Endothelial cell of umbilical vein (primary cell): ENCODE results near the gene RHEBL1. TPM values are rescaled to one million over a fixed set of nuclear protein-coding genes. Genes with fewer than 3 reads are reported as not detected.
A peak's percentile ranks its signal among the peaks of the same experiment; 100 is the strongest.

Source experiments
- BruUV-seq: library from RNA; stranded (reverse); fragments of 400-500 nt; replicated peaks from 2 replicates; lab custom pipeline; 2021; lab: Mats Ljungman, UMichigan
- CTCF ChIA-PET: fragments of 300-600, 350-600 bp; sonication (Branson Sonifier 250); formaldehyde crosslinking; loops from one replicate; lab custom pipeline; 2021; ENCODE audit warnings: antibody characterized with exemption, inconsistent platforms; lab: Charles Lee
- POLR2A ChIA-PET: fragments of 300-600, 350-600 bp; sonication (Branson Sonifier 250); formaldehyde crosslinking; loops from one replicate; lab custom pipeline; 2021; ENCODE audit warnings: antibody characterized with exemption, inconsistent platforms; lab: Charles Lee
- DNase-seq: peaks from one replicate; pipeline ENCODE4 v3.0.0-alpha.2; 2011; ENCODE audit warnings: low read depth, low spot score
- FAIRE-seq: peaks from 2 replicates; lab custom pipeline; 2011; peaks lifted over from hg19 to GRCh38; lab: Jason Lieb, UNC
- H2AFZ ChIP-seq: 2 replicates; pipeline ENCODE4 v1.6.0; 2012; ENCODE audit warnings: low read depth, low read length, control low read depth, inconsistent platforms
- H3K27ac ChIP-seq: 2 replicates; pipeline ENCODE4 v1.5.1; 2011; ENCODE audit warnings: low read depth, mild to moderate bottlenecking, control low read depth, low read length, moderate library complexity; ENCODE audit not compliant: insufficient read depth
- H3K27me3 ChIP-seq, 2 experiments: 2 replicates each; pipeline versions ENCODE4 v1.6.0 to v1.6.1; 2011; ENCODE audit warnings: low read length in 2 of 2, mixed read lengths in 1 of 2; ENCODE audit not compliant: control insufficient read depth in 2 of 2, insufficient read depth in 2 of 2
- H3K36me3 ChIP-seq, 2 experiments: 2 replicates in 1 of 2; 3 replicates in 1 of 2; pipeline ENCODE4 v1.5.1; 2011; ENCODE audit warnings: low read length in 2 of 2, mild to moderate bottlenecking in 1 of 2, moderate library complexity in 1 of 2; ENCODE audit not compliant: control insufficient read depth in 2 of 2, insufficient read depth in 2 of 2; ENCODE audit errors: extremely low read depth in 1 of 2
- H3K4me1 ChIP-seq: 3 replicates; pipeline ENCODE4 v1.5.1; 2011; ENCODE audit warnings: mild to moderate bottlenecking, low read length; ENCODE audit not compliant: control insufficient read depth, insufficient read depth; ENCODE audit errors: extremely low read depth
- H3K4me2 ChIP-seq: 2 replicates; pipeline ENCODE4 v1.6.1; 2011; ENCODE audit warnings: low read length, control low read depth, mixed read lengths; ENCODE audit not compliant: insufficient read depth
- H3K4me3 ChIP-seq, 3 experiments: fragments of 200-600 bp in 1 of 3; sonication (generic), shearing (Covaris generic) in 1 of 3; replicated peaks in 1 of 3; 2 replicates each; pipeline ENCODE4 v1.5.1; 2011 to 2016; ENCODE audit warnings: control low read depth in 3 of 3, low read length in 3 of 3, mild to moderate bottlenecking in 2 of 3, inconsistent platforms in 1 of 3, low read depth in 1 of 3, moderate library complexity in 1 of 3; ENCODE audit not compliant: insufficient read depth in 1 of 3
- H3K79me2 ChIP-seq: 2 replicates; pipeline ENCODE4 v1.6.0; 2012; ENCODE audit warnings: low read length, inconsistent platforms; ENCODE audit not compliant: control insufficient read depth, insufficient read depth
- H3K9ac ChIP-seq: replicated peaks from 2 replicates; pipeline ENCODE3; 2011; ENCODE audit warnings: low read length, control low read depth; ENCODE audit not compliant: insufficient read depth; ENCODE audit errors: extremely low read depth
- H3K9me1 ChIP-seq: replicated peaks from 3 replicates; pipeline ENCODE4 v1.6.0; 2011; ENCODE audit warnings: mild to moderate bottlenecking, low read length; ENCODE audit not compliant: control insufficient read depth, insufficient read depth; ENCODE audit errors: extremely low read depth
- H3K9me3 ChIP-seq: replicated peaks from 2 replicates; pipeline ENCODE4 v1.5.1; 2012; ENCODE audit warnings: low read length, inconsistent platforms; ENCODE audit not compliant: control insufficient read depth, insufficient read depth
- H4K20me1 ChIP-seq: replicated peaks from 2 replicates; pipeline ENCODE3; 2011; ENCODE audit warnings: mild to moderate bottlenecking, low read length; ENCODE audit not compliant: control insufficient read depth, insufficient read depth; ENCODE audit errors: extremely low read depth
- EZH2 ChIP-seq: IDR thresholded peaks from 2 replicates; pipeline ENCODE4 v1.6.1; 2012; ENCODE audit warnings: borderline replicate concordance, low read depth, mild to moderate bottlenecking, moderate library complexity, low read length, inconsistent platforms; ENCODE audit not compliant: severe bottlenecking
- FOS ChIP-seq: IDR thresholded peaks from 2 replicates; pipeline ENCODE4 v1.6.1; 2011; ENCODE audit warnings: mild to moderate bottlenecking, low read length, moderate library complexity, borderline replicate concordance; ENCODE audit not compliant: insufficient read depth
- GATA2 ChIP-seq: IDR thresholded peaks from 2 replicates; pipeline ENCODE4 v1.7.0; 2011; ENCODE audit warnings: low read depth, mild to moderate bottlenecking, moderate library complexity, mixed read lengths, low read length; ENCODE audit not compliant: insufficient read length, insufficient read depth
- JUN ChIP-seq: IDR thresholded peaks from 2 replicates; pipeline ENCODE4 v1.6.1; 2011; ENCODE audit warnings: borderline replicate concordance, low read depth; ENCODE audit not compliant: insufficient read length, insufficient read depth
- MYC ChIP-seq: IDR thresholded peaks from one replicate; pipeline ENCODE4 v1.6.1; 2011; ENCODE audit warnings: mild to moderate bottlenecking, low read depth, low read length
- POLR2A ChIP-seq: IDR thresholded peaks from 2 replicates; pipeline ENCODE4 v1.6.1; 2012; ENCODE audit warnings: low read depth, mild to moderate bottlenecking, control low read depth, low read length
- POLR2AphosphoS5 ChIP-seq: IDR thresholded peaks from 2 replicates; pipeline ENCODE4 v1.6.1; 2012; ENCODE audit warnings: low read depth, mild to moderate bottlenecking, control low read depth, low read length, moderate library complexity; ENCODE audit not compliant: insufficient read depth
- dilution Hi-C: fragments of 300-500 bp; cut with MboI; formaldehyde crosslinking; loops from one replicate; pipeline ENCODE4 v1.15.0; 2019; ENCODE audit warnings: low sequenced_read_pairs; ENCODE audit not compliant: extremely low pct_ligation_motif_present
- intact Hi-C: fragments of 100-400 bp; cut with micrococcal nuclease; formaldehyde crosslinking; loops from one replicate; pipeline ENCODE4 v1.10.0; 2022
- polyA plus RNA-seq, 4 experiments: library from polyadenylated mRNA; depleted of rRNA in 3 of 4; stranded (reverse) in 3 of 4; unstranded in 1 of 4; fragments of >200 nt; gene quantifications; 2 replicates each; pipeline versions ENCODE4 v1.2.1 to v1.2.3, GENCODE V29; 2011 to 2012; ENCODE audit warnings: missing spikeins in 1 of 4
- total RNA-seq: library from RNA; stranded (reverse); gene quantifications from 2 replicates; pipeline ENCODE4 v1.2.3, GENCODE V29; 2021
- TF ChIP-seq, protein P1 (sequence below), 2 donors: IDR thresholded peaks; 1 replicate in 1 of 2; 2 replicates in 1 of 2; pipeline ENCODE4 v1.5.1; 2011; ENCODE audit warnings: low read length in 2 of 2, mild to moderate bottlenecking in 2 of 2, moderate library complexity in 2 of 2, control low read depth in 1 of 2, inconsistent platforms in 1 of 2, low read depth in 1 of 2; ENCODE audit not compliant: insufficient read depth in 1 of 2; ENCODE audit errors: extremely low read depth in 1 of 2
- TF ChIP-seq, protein P2 (sequence below): IDR thresholded peaks from 2 replicates; pipeline ENCODE4 v1.6.1; 2011; ENCODE audit not compliant: insufficient read depth, insufficient read length

The RHEBL1 gene
- total and polyA plus RNA-seq, 2 donors (not counting 3 experiments of a cell fraction or from before 2014, with no cell fraction given), result 2.6 to 2.7 TPM

DNA sequence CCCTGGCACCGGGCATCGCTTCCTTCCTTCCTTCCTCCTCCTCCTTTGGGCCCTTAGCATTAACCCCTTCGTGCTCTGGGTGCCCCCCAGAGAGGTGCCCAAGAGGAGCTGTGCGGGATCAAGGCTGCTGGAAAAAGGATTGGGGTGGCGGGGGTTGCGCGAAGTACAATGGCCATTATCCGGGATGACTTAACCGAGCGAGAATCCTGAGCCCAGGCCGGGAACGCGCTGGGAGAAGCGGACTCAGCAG lies 22.0 kb upstream of the RHEBL1 start:
- Histone ChIP-seq H3K9me1 (no peaks in the 10 kb centered on the region), H2AFZ (peak overlapping the region; percentile 48), H4K20me1 (no peaks in the 10 kb centered on the region), H3K4me2 (peak overlapping the region; percentile 85), H3K9me3 (no peaks in the 10 kb centered on the region), H3K36me3 (peaks cover 0 to 1% of the 10 kb centered on the region in 2 experiments), H3K9ac (peak overlapping the region; percentile 32), H3K27ac (peak overlapping the region; percentile 29), H3K4me1 (peaks cover 55% of the 10 kb centered on the region), H3K27me3 (no peaks in the 10 kb centered on the region), H3K4me3 (peak overlapping the region in 2 of 3 experiments; percentile 17 to 29), H3K79me2 (no peaks in the 10 kb centered on the region)
- intact Hi-C loops (no loop called here), dilution Hi-C loops (no loop called here)
- BruUV-seq, result no TSS peak
- FAIRE-seq, result no peak
- TF ChIP-seq FOS (peak; percentile 37), JUN (no peak)
- DNase-seq, result no peak
- ChIA-PET POLR2A (interaction anchor here (0.5 to 4.2 kb wide), 4 partner anchors 19 to 146 kb away, joined by 3 to 25 read pairs (median 4); partner anchors contain the start of genes LMBR1L and TUBA1B), CTCF (interaction anchor here (0.9 to 11.7 kb wide), 18 partner anchors 10 to 143 kb away, joined by 3 to 179 read pairs (median 8); partner anchors contain the start of genes LMBR1L, RHEBL1 and TUBA1B)

- H2AFZ ChIP-seq, result peak overlapping the region; percentile 48
- H3K4me3 ChIP-seq, result peak overlapping the region in 1 of 3 experiments; percentile 29
- dilution Hi-C loops, result no loop called here
Measured at GRCh38 chr12:49091056-49091835, 21.5 kb upstream of the RHEBL1 start.

More at GRCh38 chr12:49091056-49091835, 21.5 kb upstream of the RHEBL1 start:
- Histone ChIP-seq H3K27me3 (no peaks in the 10 kb centered on the region), H3K4me2 (peak overlapping the region; percentile 85), H4K20me1 (no peaks in the 10 kb centered on the region), H3K9ac (peak overlapping the region; percentile 32), H3K9me1 (no peaks in the 10 kb centered on the region), H3K27ac (peak overlapping the region; percentile 29), H3K36me3 (no peaks in the 10 kb centered on the region), H3K4me1 (peaks cover 55% of the 10 kb centered on the region), H3K9me3 (no peaks in the 10 kb centered on the region), H3K79me2 (no peaks in the 10 kb centered on the region)
- intact Hi-C loops, result no loop called here
- FAIRE-seq (peak; percentile 84), DNase-seq (no peak)
- ChIA-PET CTCF (interaction anchor here (0.9 to 11.7 kb wide), 17 partner anchors 9 to 144 kb away, joined by 3 to 179 read pairs (median 8); partner anchors contain the start of genes LMBR1L, RHEBL1 and TUBA1B), POLR2A (interaction anchor here (0.5 to 4.2 kb wide), 4 partner anchors 20 to 146 kb away, joined by 3 to 25 read pairs (median 4); partner anchors contain the start of genes LMBR1L and TUBA1B)
- TF ChIP-seq FOS (no peak), GATA2 (no peak), MYC (no peak), POLR2A (no peak), POLR2AphosphoS5 (no peak), JUN (no peak), EZH2 (no peak)
- TF ChIP-seq, protein P1, sequence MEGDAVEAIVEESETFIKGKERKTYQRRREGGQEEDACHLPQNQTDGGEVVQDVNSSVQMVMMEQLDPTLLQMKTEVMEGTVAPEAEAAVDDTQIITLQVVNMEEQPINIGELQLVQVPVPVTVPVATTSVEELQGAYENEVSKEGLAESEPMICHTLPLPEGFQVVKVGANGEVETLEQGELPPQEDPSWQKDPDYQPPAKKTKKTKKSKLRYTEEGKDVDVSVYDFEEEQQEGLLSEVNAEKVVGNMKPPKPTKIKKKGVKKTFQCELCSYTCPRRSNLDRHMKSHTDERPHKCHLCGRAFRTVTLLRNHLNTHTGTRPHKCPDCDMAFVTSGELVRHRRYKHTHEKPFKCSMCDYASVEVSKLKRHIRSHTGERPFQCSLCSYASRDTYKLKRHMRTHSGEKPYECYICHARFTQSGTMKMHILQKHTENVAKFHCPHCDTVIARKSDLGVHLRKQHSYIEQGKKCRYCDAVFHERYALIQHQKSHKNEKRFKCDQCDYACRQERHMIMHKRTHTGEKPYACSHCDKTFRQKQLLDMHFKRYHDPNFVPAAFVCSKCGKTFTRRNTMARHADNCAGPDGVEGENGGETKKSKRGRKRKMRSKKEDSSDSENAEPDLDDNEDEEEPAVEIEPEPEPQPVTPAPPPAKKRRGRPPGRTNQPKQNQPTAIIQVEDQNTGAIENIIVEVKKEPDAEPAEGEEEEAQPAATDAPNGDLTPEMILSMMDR (IDR thresholded peaks at IDR 0.05; ENCODE audit: extremely low read depth in 1 of 2, insufficient read depth in 1 of 2, low read depth in 1 of 2, low read length in 2 of 2), result no peak
- TF ChIP-seq, protein P2, sequence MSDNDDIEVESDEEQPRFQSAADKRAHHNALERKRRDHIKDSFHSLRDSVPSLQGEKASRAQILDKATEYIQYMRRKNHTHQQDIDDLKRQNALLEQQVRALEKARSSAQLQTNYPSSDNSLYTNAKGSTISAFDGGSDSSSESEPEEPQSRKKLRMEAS, result no peak
- no TSS peak for BruUV-seq
